Measurements from ENCODE around the gene COL25A1.

Gene COL25A1

GRCh38 chr4:108971473-108971872 is 331.0 kb downstream of the COL25A1 start:
- Histone ChIP-seq H3K4me1 (ENCODE audit: control insufficient read depth, insufficient read depth, low read length, unreplicated experiment) (no peaks in the 10 kb centered on the region), H3K27me3 (ENCODE audit: insufficient read depth, low read length) (no peaks in the 10 kb centered on the region), H3K27ac (ENCODE audit: low read depth, low read length) (no peak overlapping the region)

GRCh38 chr4:108965472-108966076 is 336.9 kb downstream of the COL25A1 start:
- Histone ChIP-seq H3K27ac (ENCODE audit: low read depth, low read length) (no peak overlapping the region), H3K36me3 (ENCODE audit: insufficient read depth, low read length) (no peaks in the 10 kb centered on the region), H3K4me3 (ENCODE audit: low read depth, low read length) (no peak overlapping the region), H3K4me1 (ENCODE audit: control insufficient read depth, insufficient read depth, low read length, unreplicated experiment) (no peaks in the 10 kb centered on the region), H3K79me2 (ENCODE audit: control insufficient read depth, insufficient read depth, low read length, unreplicated experiment) (no peaks in the 10 kb centered on the region), H2AFZ (ENCODE audit: low read length, unreplicated experiment) (no peak overlapping the region), H3K27me3 (ENCODE audit: insufficient read depth, low read length) (no peaks in the 10 kb centered on the region)

More at GRCh38 chr4:108971473-108971872, 331.0 kb downstream of the COL25A1 start:
- no peaks in the 10 kb centered on the region for H3K36me3 ChIP-seq (ENCODE audit: insufficient read depth, low read length)
- no peak overlapping the region for H3K4me3 ChIP-seq (ENCODE audit: low read depth, low read length)
- no peaks in the 10 kb centered on the region for H3K79me2 ChIP-seq (ENCODE audit: control insufficient read depth, insufficient read depth, low read length, unreplicated experiment)
- H2AFZ ChIP-seq (ENCODE audit: low read length, unreplicated experiment), result no peak overlapping the region

GRCh38 chr4:108965016-108965415 is 337.4 kb downstream of the COL25A1 start:
- H3K27me3 ChIP-seq (ENCODE audit: insufficient read depth, low read length), result no peaks in the 10 kb centered on the region
- H3K27ac ChIP-seq (ENCODE audit: low read depth, low read length), result no peak overlapping the region
- H3K4me1 ChIP-seq (ENCODE audit: control insufficient read depth, insufficient read depth, low read length, unreplicated experiment), result no peaks in the 10 kb centered on the region
- no peak overlapping the region for H2AFZ ChIP-seq (ENCODE audit: low read length, unreplicated experiment)
- H3K36me3 ChIP-seq (ENCODE audit: insufficient read depth, low read length), result no peaks in the 10 kb centered on the region
- no peak overlapping the region for H3K4me3 ChIP-seq (ENCODE audit: low read depth, low read length)
- no peaks in the 10 kb centered on the region for H3K79me2 ChIP-seq (ENCODE audit: control insufficient read depth, insufficient read depth, low read length, unreplicated experiment)

GRCh38 chr4:108963910-108964309 is 338.5 kb downstream of the COL25A1 start:
- H3K4me1 ChIP-seq (ENCODE audit: control insufficient read depth, insufficient read depth, low read length, unreplicated experiment), result no peaks in the 10 kb centered on the region
- H3K27ac ChIP-seq (ENCODE audit: low read depth, low read length), result no peak overlapping the region
- H3K27me3 ChIP-seq (ENCODE audit: insufficient read depth, low read length), result no peaks in the 10 kb centered on the region
- no peaks in the 10 kb centered on the region for H3K79me2 ChIP-seq (ENCODE audit: control insufficient read depth, insufficient read depth, low read length, unreplicated experiment)
- H2AFZ ChIP-seq (ENCODE audit: low read length, unreplicated experiment), result no peak overlapping the region
- H3K4me3 ChIP-seq (ENCODE audit: low read depth, low read length), result no peak overlapping the region
- H3K36me3 ChIP-seq (ENCODE audit: insufficient read depth, low read length), result no peaks in the 10 kb centered on the region

- Histone ChIP-seq H3K4me3 (ENCODE audit: low read depth, low read length) (no peak overlapping the region), H3K27me3 (ENCODE audit: insufficient read depth, low read length) (no peaks in the 10 kb centered on the region), H3K36me3 (ENCODE audit: insufficient read depth, low read length) (no peaks in the 10 kb centered on the region), H3K27ac (ENCODE audit: low read depth, low read length) (no peak overlapping the region), H3K4me1 (ENCODE audit: control insufficient read depth, insufficient read depth, low read length, unreplicated experiment) (no peaks in the 10 kb centered on the region), H2AFZ (ENCODE audit: low read length, unreplicated experiment) (no peak overlapping the region), H3K79me2 (ENCODE audit: control insufficient read depth, insufficient read depth, low read length, unreplicated experiment) (no peaks in the 10 kb centered on the region)
Measured at GRCh38 chr4:108959491-108959890, 343.0 kb downstream of the COL25A1 start.

- no peak overlapping the region for H3K27ac ChIP-seq (ENCODE audit: low read depth, low read length)
- H3K36me3 ChIP-seq (ENCODE audit: insufficient read depth, low read length), result no peaks in the 10 kb centered on the region
- H3K79me2 ChIP-seq (ENCODE audit: control insufficient read depth, insufficient read depth, low read length, unreplicated experiment), result no peaks in the 10 kb centered on the region
- H3K4me1 ChIP-seq (ENCODE audit: control insufficient read depth, insufficient read depth, low read length, unreplicated experiment), result peaks cover 3% of the 10 kb centered on the region
- no peak overlapping the region for H3K4me3 ChIP-seq (ENCODE audit: low read depth, low read length)
- H3K27me3 ChIP-seq (ENCODE audit: insufficient read depth, low read length), result no peaks in the 10 kb centered on the region
- H2AFZ ChIP-seq (ENCODE audit: low read length, unreplicated experiment), result no peak overlapping the region
Measured at GRCh38 chr4:108954880-108955279, 347.6 kb downstream of the COL25A1 start.

- H3K36me3 ChIP-seq (ENCODE audit: insufficient read depth, low read length), result no peaks in the 10 kb centered on the region
- H3K27me3 ChIP-seq (ENCODE audit: insufficient read depth, low read length), result no peaks in the 10 kb centered on the region
- H3K27ac ChIP-seq (ENCODE audit: low read depth, low read length), result no peak overlapping the region
- no peaks in the 10 kb centered on the region for H3K79me2 ChIP-seq (ENCODE audit: control insufficient read depth, insufficient read depth, low read length, unreplicated experiment)
- no peak overlapping the region for H2AFZ ChIP-seq (ENCODE audit: low read length, unreplicated experiment)
- peaks cover 3% of the 10 kb centered on the region for H3K4me1 ChIP-seq (ENCODE audit: control insufficient read depth, insufficient read depth, low read length, unreplicated experiment)
- H3K4me3 ChIP-seq (ENCODE audit: low read depth, low read length), result no peak overlapping the region
Measured at GRCh38 chr4:108953941-108954340, 348.5 kb downstream of the COL25A1 start.

- Histone ChIP-seq H3K4me1 (ENCODE audit: control insufficient read depth, insufficient read depth, low read length, unreplicated experiment) (peaks cover 3% of the 10 kb centered on the region), H3K79me2 (ENCODE audit: control insufficient read depth, insufficient read depth, low read length, unreplicated experiment) (no peaks in the 10 kb centered on the region), H3K27ac (ENCODE audit: low read depth, low read length) (no peak overlapping the region), H3K27me3 (ENCODE audit: insufficient read depth, low read length) (no peaks in the 10 kb centered on the region), H2AFZ (ENCODE audit: low read length, unreplicated experiment) (no peak overlapping the region), H3K4me3 (ENCODE audit: low read depth, low read length) (no peak overlapping the region), H3K36me3 (ENCODE audit: insufficient read depth, low read length) (no peaks in the 10 kb centered on the region)
Measured at GRCh38 chr4:108950158-108950915, 352.1 kb downstream of the COL25A1 start.

- H3K36me3 ChIP-seq (ENCODE audit: insufficient read depth, low read length), result no peaks in the 10 kb centered on the region
- H3K27me3 ChIP-seq (ENCODE audit: insufficient read depth, low read length), result no peaks in the 10 kb centered on the region
- H3K79me2 ChIP-seq (ENCODE audit: control insufficient read depth, insufficient read depth, low read length, unreplicated experiment), result no peaks in the 10 kb centered on the region
- no peak overlapping the region for H3K4me3 ChIP-seq (ENCODE audit: low read depth, low read length)
- H2AFZ ChIP-seq (ENCODE audit: low read length, unreplicated experiment), result no peak overlapping the region
- no peak overlapping the region for H3K27ac ChIP-seq (ENCODE audit: low read depth, low read length)
- peaks cover 3% of the 10 kb centered on the region for H3K4me1 ChIP-seq (ENCODE audit: control insufficient read depth, insufficient read depth, low read length, unreplicated experiment)
Measured at GRCh38 chr4:108947526-108947925, 354.9 kb downstream of the COL25A1 start.

- Histone ChIP-seq H3K36me3 (ENCODE audit: insufficient read depth, low read length) (no peaks in the 10 kb centered on the region), H2AFZ (ENCODE audit: low read length, unreplicated experiment) (no peak overlapping the region)
Measured at GRCh38 chr4:108946237-108946636, 356.2 kb downstream of the COL25A1 start.

GRCh38 chr4:108943976-108944591 is 358.4 kb downstream of the COL25A1 start:
- no peak overlapping the region for H3K27ac ChIP-seq (ENCODE audit: low read depth, low read length)
- no peak overlapping the region for H3K4me3 ChIP-seq (ENCODE audit: low read depth, low read length)
- no peaks in the 10 kb centered on the region for H3K36me3 ChIP-seq (ENCODE audit: insufficient read depth, low read length)
- H2AFZ ChIP-seq (ENCODE audit: low read length, unreplicated experiment), result no peak overlapping the region
- H3K27me3 ChIP-seq (ENCODE audit: insufficient read depth, low read length), result no peaks in the 10 kb centered on the region
- no peaks in the 10 kb centered on the region for H3K79me2 ChIP-seq (ENCODE audit: control insufficient read depth, insufficient read depth, low read length, unreplicated experiment)
- H3K4me1 ChIP-seq (ENCODE audit: control insufficient read depth, insufficient read depth, low read length, unreplicated experiment), result no peaks in the 10 kb centered on the region

More at GRCh38 chr4:108946237-108946636, 356.2 kb downstream of the COL25A1 start:
- Histone ChIP-seq H3K4me3 (ENCODE audit: low read depth, low read length) (no peak overlapping the region), H3K4me1 (ENCODE audit: control insufficient read depth, insufficient read depth, low read length, unreplicated experiment) (peaks cover 3% of the 10 kb centered on the region), H3K27me3 (ENCODE audit: insufficient read depth, low read length) (no peaks in the 10 kb centered on the region), H3K79me2 (ENCODE audit: control insufficient read depth, insufficient read depth, low read length, unreplicated experiment) (no peaks in the 10 kb centered on the region), H3K27ac (ENCODE audit: low read depth, low read length) (no peak overlapping the region)
